H1 (cell line): ENCODE results near the gene NUP58. TPM values are rescaled to one million over a fixed set of nuclear protein-coding genes. Genes with fewer than 3 reads are reported as not detected.

Source experiments
- CTCF ChIA-PET: fragments of 300-600 bp; sonication (Branson Sonifier 250); formaldehyde crosslinking; loops from one replicate; lab custom pipeline; 2021; ENCODE audit not compliant: partially characterized antibody; lab: Charles Lee
- POLR2A ChIA-PET: fragments of 300-600 bp; sonication (Branson Sonifier 250); formaldehyde crosslinking; loops from one replicate; lab custom pipeline; 2021; ENCODE audit warnings: inconsistent platforms; ENCODE audit not compliant: partially characterized antibody; lab: Charles Lee
- DNase-seq, 2 experiments: peaks; one replicate each; pipeline versions ENCODE4 v3.0.0 to v3.0.0-alpha.2; 2010 to 2022; ENCODE audit warnings: low spot score in 2 of 2, low read depth in 1 of 2, mixed read lengths in 1 of 2
- FAIRE-seq: peaks from 2 replicates; lab custom pipeline; 2011; peaks lifted over from hg19 to GRCh38; lab: Jason Lieb, UNC
- H2AFZ ChIP-seq: 2 replicates; pipeline ENCODE4 v1.8.1; 2012; ENCODE audit warnings: low read length, inconsistent platforms
- H2AK5ac ChIP-seq: 2 replicates; pipeline ENCODE4 v1.6.1; 2013; ENCODE audit warnings: low read depth, low read length
- H2BK120ac ChIP-seq: replicated peaks from 2 replicates; pipeline ENCODE3; 2013; ENCODE audit warnings: low read depth, low read length, inconsistent platforms
- H2BK12ac ChIP-seq: 2 replicates; pipeline ENCODE4 v1.6.1; 2013; ENCODE audit warnings: low read depth, low read length
- H2BK15ac ChIP-seq: 2 replicates; pipeline ENCODE4 v1.6.1; 2013; ENCODE audit warnings: low read length
- H2BK20ac ChIP-seq: 2 replicates; pipeline ENCODE4 v1.6.1; 2013; ENCODE audit warnings: low read length
- H2BK5ac ChIP-seq: 2 replicates; pipeline ENCODE4 v1.6.1; 2013; ENCODE audit warnings: low read depth, low read length
- H3K14ac ChIP-seq: 2 replicates; pipeline ENCODE4 v1.6.1; 2013; ENCODE audit warnings: inconsistent platforms; ENCODE audit not compliant: insufficient read length
- H3K18ac ChIP-seq: 2 replicates; pipeline ENCODE4 v1.6.1; 2013; ENCODE audit warnings: low read length; ENCODE audit errors: extremely low read depth
- H3K23ac ChIP-seq: 2 replicates; pipeline ENCODE4 v1.6.1; 2013; ENCODE audit warnings: inconsistent platforms; ENCODE audit not compliant: insufficient read length
- H3K23me2 ChIP-seq: 2 replicates; pipeline ENCODE4 v1.6.1; 2013; ENCODE audit warnings: low read depth, low read length
- H3K27ac ChIP-seq: 2 replicates; pipeline ENCODE4 v1.6.1; 2011; ENCODE audit warnings: low read depth, low read length, inconsistent platforms
- H3K27me3 ChIP-seq, 4 experiments: replicated peaks in 1 of 4; 1 replicate in 1 of 4; 2 replicates in 3 of 4; pipeline versions ENCODE4 v1.6.1 to v1.8.1; 2011 to 2013; ENCODE audit warnings: low read length in 3 of 4, mild to moderate bottlenecking in 3 of 4, inconsistent platforms in 2 of 4, mixed read lengths in 2 of 4, moderate library complexity in 1 of 4; ENCODE audit not compliant: control insufficient read depth in 3 of 4, insufficient read depth in 3 of 4; ENCODE audit errors: extremely low read depth in 1 of 4
- H3K36me3 ChIP-seq, 4 experiments: 2 replicates each; pipeline versions ENCODE4 v1.6.1 to v1.8.1; 2011 to 2013; ENCODE audit warnings: mild to moderate bottlenecking in 4 of 4, low read length in 3 of 4, moderate library complexity in 2 of 4, control low read depth in 1 of 4, inconsistent platforms in 1 of 4; ENCODE audit not compliant: insufficient read depth in 4 of 4, control insufficient read depth in 2 of 4
- H3K4ac ChIP-seq: replicated peaks from 2 replicates; pipeline ENCODE3; 2013; ENCODE audit warnings: low read length, low read depth, mixed read lengths, inconsistent platforms; ENCODE audit not compliant: insufficient read length
- H3K4me1 ChIP-seq, 4 experiments: replicated peaks in 1 of 4; 1 replicate in 1 of 4; 2 replicates in 3 of 4; pipeline versions ENCODE4 v1.6.1 to v1.8.1; 2011 to 2013; ENCODE audit warnings: low read length in 3 of 4, inconsistent platforms in 2 of 4, mixed read lengths in 1 of 4; ENCODE audit not compliant: insufficient read depth in 4 of 4, control insufficient read depth in 3 of 4
- H3K4me2 ChIP-seq, 2 experiments: 2 replicates each; pipeline versions ENCODE4 v1.6.1 to v1.8.1; 2011 to 2013; ENCODE audit warnings: low read depth in 2 of 2, low read length in 2 of 2, control low read depth in 1 of 2, inconsistent platforms in 1 of 2, mild to moderate bottlenecking in 1 of 2; ENCODE audit not compliant: insufficient read depth in 1 of 2
- H3K4me3 ChIP-seq, 4 experiments: fragments of 200-600, 300-600 bp in 1 of 4; sonication (generic), shearing (Covaris generic), sonication (Bioruptor Twin) in 1 of 4; 2 replicates each; pipeline versions ENCODE4 v1.5.1 to v1.8.1; 2011 to 2016; ENCODE audit warnings: low read length in 4 of 4, low read depth in 3 of 4, control low read depth in 2 of 4, inconsistent platforms in 2 of 4, mild to moderate bottlenecking in 2 of 4, mixed read lengths in 1 of 4, moderate library complexity in 1 of 4; ENCODE audit not compliant: insufficient read depth in 2 of 4; ENCODE audit errors: extremely low read depth in 1 of 4
- H3K56ac ChIP-seq: replicated peaks from 2 replicates; pipeline ENCODE3; 2013; ENCODE audit warnings: low read depth, mild to moderate bottlenecking, mixed read lengths, low read length, inconsistent platforms; ENCODE audit not compliant: insufficient read length
- H3K79me1 ChIP-seq: 2 replicates; pipeline ENCODE4 v1.6.1; 2013; ENCODE audit warnings: low read depth, low read length, control low read depth
- H3K79me2 ChIP-seq, 2 experiments: 2 replicates each; pipeline versions ENCODE4 v1.6.1 to v1.8.1; 2012 to 2013; ENCODE audit warnings: low read length in 2 of 2, mild to moderate bottlenecking in 2 of 2, inconsistent platforms in 1 of 2; ENCODE audit not compliant: insufficient read depth in 2 of 2, control insufficient read depth in 1 of 2
- H3K9ac ChIP-seq, 4 experiments: replicated peaks in 1 of 4; 1 replicate in 1 of 4; 2 replicates in 3 of 4; pipeline versions ENCODE4 v1.6.1 to v1.8.1; 2011 to 2013; ENCODE audit warnings: low read depth in 3 of 4, low read length in 3 of 4, control low read depth in 2 of 4, mild to moderate bottlenecking in 2 of 4, moderate library complexity in 2 of 4, inconsistent platforms in 1 of 4; ENCODE audit errors: extremely low read depth in 1 of 4
- H3K9me3 ChIP-seq, 2 experiments: 2 replicates each; pipeline versions ENCODE4 v1.6.1 to v1.8.1; 2012 to 2013; ENCODE audit warnings: mild to moderate bottlenecking in 2 of 2, moderate library complexity in 2 of 2, control low read depth in 1 of 2, inconsistent platforms in 1 of 2, low read depth in 1 of 2, low read length in 1 of 2, mixed read lengths in 1 of 2; ENCODE audit not compliant: insufficient read depth in 2 of 2
- H4K20me1 ChIP-seq, 2 experiments: replicated peaks in 1 of 2; 2 replicates each; pipeline versions ENCODE3 to v1.8.1; 2011 to 2013; ENCODE audit warnings: inconsistent platforms in 2 of 2, low read length in 2 of 2, mild to moderate bottlenecking in 1 of 2; ENCODE audit not compliant: insufficient read depth in 2 of 2, control insufficient read depth in 1 of 2
- H4K5ac ChIP-seq: 2 replicates; pipeline ENCODE4 v1.6.1; 2013; ENCODE audit warnings: low read length, low read depth, mixed read lengths, inconsistent platforms; ENCODE audit not compliant: insufficient read length
- H4K8ac ChIP-seq: 2 replicates; pipeline ENCODE4 v1.8.0; 2013; ENCODE audit warnings: mild to moderate bottlenecking, moderate library complexity, low read length, inconsistent platforms; ENCODE audit not compliant: insufficient read depth; ENCODE audit errors: extremely low read depth
- H4K91ac ChIP-seq: replicated peaks from 2 replicates; pipeline ENCODE3; 2013; ENCODE audit warnings: low read length, mixed read lengths, inconsistent platforms; ENCODE audit not compliant: insufficient read length
- ATF3 ChIP-seq: IDR thresholded peaks from 2 replicates; pipeline ENCODE4 v1.6.1; 2011; ENCODE audit warnings: low read depth, mild to moderate bottlenecking, low read length; ENCODE audit not compliant: insufficient read depth
- CBX5 ChIP-seq: fragments of 300-800, 300-1000 bp; sonication (generic); IDR thresholded peaks from 2 replicates; pipeline ENCODE4 v1.7.1; 2016; ENCODE audit warnings: antibody characterized with exemption, low read length, low read depth
- CEBPB ChIP-seq: IDR thresholded peaks from 2 replicates; pipeline ENCODE4 v1.6.1; 2012; ENCODE audit warnings: low read depth, low read length
- EGR1 ChIP-seq: IDR thresholded peaks from 2 replicates; pipeline ENCODE4 v1.6.1; 2011; ENCODE audit warnings: low read depth, low read length, borderline replicate concordance
- KDM4A ChIP-seq: IDR thresholded peaks from one replicate; pipeline ENCODE4 v1.7.1; 2012; ENCODE audit warnings: low read depth, mild to moderate bottlenecking, moderate library complexity, low read length, inconsistent platforms; ENCODE audit not compliant: severe bottlenecking
- PHF8 ChIP-seq: fragments of 200-600 bp; sonication (generic); conservative IDR thresholded peaks from 2 replicates; pipeline ENCODE4 v1.7.1; 2012; ENCODE audit warnings: low read depth, mild to moderate bottlenecking, inconsistent platforms, low read length, moderate library complexity
- WGBS, 2 experiments: shearing (Covaris generic) in 1 of 2; methylation state at CpG; one replicate each; pipeline versions ENCODE4 v1.1.6 to v1.1.7; 2013 to 2015; ENCODE audit warnings: low lambda C conversion rate in 2 of 2, mixed read lengths in 2 of 2, inconsistent platforms in 1 of 2, low coverage in 1 of 2, missing lambda C conversion rate in 1 of 2; ENCODE audit not compliant: insufficient replicate concordance in 2 of 2, insufficient coverage in 1 of 2, insufficient read length in 1 of 2; ENCODE audit errors: extremely low coverage in 1 of 2, missing lambda C conversion rate in 1 of 2; 5-methylcytosine and 5-hydroxymethylcytosine counted together
- polyA plus RNA-seq, 7 experiments: library from polyadenylated mRNA; depleted of rRNA in 3 of 7; stranded (reverse) in 5 of 7; unstranded in 2 of 7; fragments of >200 nt in 5 of 7; fragments of 200-250 nt in 2 of 7; gene quantifications; 1 replicate in 5 of 7; 2 replicates in 1 of 7; 4 replicates in 1 of 7; pipeline versions ENCODE4 v1.2.1 to v1.2.3, GENCODE V29; 2011 to 2013; ENCODE audit warnings: missing spikeins in 2 of 7, mixed read lengths in 2 of 7
- total RNA-seq: library from RNA; stranded (reverse); fragmentation: NEBNext Ultra II Directional; extraction: Animal tissue kit (Norgen Biotek cat#: 25700); gene quantifications from 2 replicates; pipeline ENCODE4 v1.2.1, GENCODE V29; 2021

The NUP58 gene
- total and polyA plus RNA-seq, 2 of the 8 experiments (the other 6 are each of a cell fraction or from before 2014, with no cell fraction given): 35.0 to 53.8 TPM

- no peak overlapping the region for H3K4ac ChIP-seq
- no peaks in the 10 kb centered on the region for H4K20me1 ChIP-seq
- no peak overlapping the region for H3K4me3 ChIP-seq
- WGBS, 2 experiments: 88% methylated on average over 2 of the region's 2 CpGs; no CpG with 5 or more reads in 1 of the 2 experiments
- no peaks in the 10 kb centered on the region for H3K79me1 ChIP-seq
- no peak overlapping the region for H3K56ac ChIP-seq
- H3K4me2 ChIP-seq: no peak overlapping the region
- no peak overlapping the region for H4K8ac ChIP-seq
- H2BK120ac ChIP-seq: no peak overlapping the region
- no peak overlapping the region for H3K9ac ChIP-seq
- no peak overlapping the region for H2BK5ac ChIP-seq
- TF ChIP-seq CEBPB: no peak
- TF ChIP-seq EGR1: no peak
- TF ChIP-seq KDM4A: no peak
- no peak for TF ChIP-seq CBX5
- TF ChIP-seq ATF3: no peak
- no peak for TF ChIP-seq PHF8
- H3K4me1 ChIP-seq: no peaks in the 10 kb centered on the region
- H3K23me2 ChIP-seq: 0 out of 2 replicates have a peak, but pooled peaks cover 2% of the 10 kb centered on the region
- no peak overlapping the region for H2BK12ac ChIP-seq
- no peaks in the 10 kb centered on the region; a peak in 1 of 8 replicates for H3K36me3 ChIP-seq
- no peak for DNase-seq
- H3K18ac ChIP-seq: no peak overlapping the region
- no peaks in the 10 kb centered on the region for H3K9me3 ChIP-seq
- POLR2A ChIA-PET: no interaction called here
- no peak overlapping the region for H2BK20ac ChIP-seq
- no peak overlapping the region for H2BK15ac ChIP-seq
- no peaks in the 10 kb centered on the region for H3K27me3 ChIP-seq
- no peak overlapping the region for H3K27ac ChIP-seq
- H3K14ac ChIP-seq: no peak overlapping the region
- H2AFZ ChIP-seq: no peak overlapping the region
- no peak overlapping the region for H3K23ac ChIP-seq
- CTCF ChIA-PET: interaction anchor here (1.0 to 1.6 kb wide), 4 partner anchors 10 to 168 kb away, joined by 3 to 6 read pairs (median 4); partner anchors contain the start of gene MTMR6
- no peak overlapping the region for H2AK5ac ChIP-seq
- no peaks in the 10 kb centered on the region for H3K79me2 ChIP-seq
- no peak for FAIRE-seq
- H4K5ac ChIP-seq: no peak overlapping the region
- no peak overlapping the region for H4K91ac ChIP-seq
Observed at GRCh38 chr13:25253702-25254101, 47.7 kb upstream of the NUP58 start.
